ENCODE measurements around the gene TMEM14C.

DNA sequence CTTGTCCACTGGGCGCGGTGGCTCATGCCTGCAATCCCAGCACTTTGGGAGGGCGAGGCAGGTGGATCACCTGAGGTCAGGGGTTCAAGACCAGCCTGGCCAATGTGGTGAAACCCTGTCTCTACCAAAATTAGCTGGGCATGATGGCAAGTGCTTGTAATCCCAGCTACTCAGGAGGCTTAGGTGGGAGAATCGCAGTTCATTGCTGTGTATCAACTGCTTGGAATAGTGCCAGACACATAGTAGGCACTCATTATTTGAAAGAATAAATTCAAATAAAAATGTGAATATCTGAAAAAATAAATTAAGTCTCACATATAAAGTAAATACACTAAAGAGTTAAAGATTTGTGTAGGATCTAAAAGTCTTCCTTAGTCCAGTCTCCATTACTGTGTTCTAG is 26.2 kb upstream of the TMEM14C start:
- TF ChIP-seq, protein P1, sequence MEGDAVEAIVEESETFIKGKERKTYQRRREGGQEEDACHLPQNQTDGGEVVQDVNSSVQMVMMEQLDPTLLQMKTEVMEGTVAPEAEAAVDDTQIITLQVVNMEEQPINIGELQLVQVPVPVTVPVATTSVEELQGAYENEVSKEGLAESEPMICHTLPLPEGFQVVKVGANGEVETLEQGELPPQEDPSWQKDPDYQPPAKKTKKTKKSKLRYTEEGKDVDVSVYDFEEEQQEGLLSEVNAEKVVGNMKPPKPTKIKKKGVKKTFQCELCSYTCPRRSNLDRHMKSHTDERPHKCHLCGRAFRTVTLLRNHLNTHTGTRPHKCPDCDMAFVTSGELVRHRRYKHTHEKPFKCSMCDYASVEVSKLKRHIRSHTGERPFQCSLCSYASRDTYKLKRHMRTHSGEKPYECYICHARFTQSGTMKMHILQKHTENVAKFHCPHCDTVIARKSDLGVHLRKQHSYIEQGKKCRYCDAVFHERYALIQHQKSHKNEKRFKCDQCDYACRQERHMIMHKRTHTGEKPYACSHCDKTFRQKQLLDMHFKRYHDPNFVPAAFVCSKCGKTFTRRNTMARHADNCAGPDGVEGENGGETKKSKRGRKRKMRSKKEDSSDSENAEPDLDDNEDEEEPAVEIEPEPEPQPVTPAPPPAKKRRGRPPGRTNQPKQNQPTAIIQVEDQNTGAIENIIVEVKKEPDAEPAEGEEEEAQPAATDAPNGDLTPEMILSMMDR (IDR thresholded peaks at IDR 0.05) = no peak
- TF ChIP-seq EP300 (IDR thresholded peaks at IDR 0.05) (no peak), POLR2A (IDR thresholded peaks at IDR 0.05) (no peak), POLR2AphosphoS5 (IDR thresholded peaks at IDR 0.05) (no peak)
